Colon (tissue), 2 donors: Measurements from ENCODE around the gene AKR1D1.

Experiments
- FAIRE-seq: peaks from 2 replicates; lab custom pipeline; 2012; peaks lifted over from hg19 to GRCh38; lab: Jason Lieb, UNC
- donor health status: control.
- donor health status: control.

AKR1D1 gene

GRCh38 chr7:138167222-138167621, 91.0 kb downstream of the AKR1D1 start:
- no peak for FAIRE-seq

- FAIRE-seq, result no peak
Measured at GRCh38 chr7:138167869-138168296, 91.6 kb downstream of the AKR1D1 start.
